ENCODE data around the gene FBN1.

The FBN1 gene

GRCh38 chr15:48449734-48450133 lies 195.8 kb downstream of the FBN1 start:
- peaks cover 1% of the 10 kb centered on the region for H3K36me3 ChIP-seq (ENCODE audit: control insufficient read depth, insufficient read depth, low read length)
- no peaks in the 10 kb centered on the region for H3K4me1 ChIP-seq (ENCODE audit: control insufficient read depth, insufficient read depth, low read length)
- no peaks in the 10 kb centered on the region for H3K9me3 ChIP-seq (ENCODE audit: control insufficient read depth, low read length)
- no peaks in the 10 kb centered on the region for H3K27me3 ChIP-seq (ENCODE audit: control insufficient read depth, insufficient read depth, low read length, poor library complexity, severe bottlenecking)
- no peak overlapping the region for H3K27ac ChIP-seq (ENCODE audit: insufficient read depth, low read depth, low read length, poor library complexity, severe bottlenecking)
- 91 to 93% methylated on average over 3 of the region's 3 CpGs for WGBS, 2 experiments
- no peak overlapping the region for H3K4me3 ChIP-seq (ENCODE audit: insufficient read depth, low read depth, low read length)

- no peak overlapping the region for H3K27ac ChIP-seq (ENCODE audit: insufficient read depth, low read depth, low read length, poor library complexity, severe bottlenecking)
- WGBS, 2 experiments = 88 to 100% methylated on average over 1 of the region's 1 CpG
- no peaks in the 10 kb centered on the region for H3K9me3 ChIP-seq (ENCODE audit: control insufficient read depth, low read length)
- H3K4me3 ChIP-seq (ENCODE audit: insufficient read depth, low read depth, low read length) = no peak overlapping the region
- H3K4me1 ChIP-seq (ENCODE audit: control insufficient read depth, insufficient read depth, low read length) = no peaks in the 10 kb centered on the region
- no peaks in the 10 kb centered on the region for H3K27me3 ChIP-seq (ENCODE audit: control insufficient read depth, insufficient read depth, low read length, poor library complexity, severe bottlenecking)
- peaks cover 4% of the 10 kb centered on the region for H3K36me3 ChIP-seq (ENCODE audit: control insufficient read depth, insufficient read depth, low read length)
Observed at GRCh38 chr15:48447657-48448056, 197.9 kb downstream of the FBN1 start.

- H3K9me3 ChIP-seq (ENCODE audit: control insufficient read depth, low read length) = no peaks in the 10 kb centered on the region
- no peaks in the 10 kb centered on the region for H3K27me3 ChIP-seq (ENCODE audit: control insufficient read depth, insufficient read depth, low read length, poor library complexity, severe bottlenecking)
- H3K27ac ChIP-seq (ENCODE audit: insufficient read depth, low read depth, low read length, poor library complexity, severe bottlenecking) = no peak overlapping the region
- WGBS, 2 experiments = 100% methylated on average over 1 of the region's 1 CpG
- H3K36me3 ChIP-seq (ENCODE audit: control insufficient read depth, insufficient read depth, low read length) = peaks cover 4% of the 10 kb centered on the region
- no peaks in the 10 kb centered on the region for H3K4me1 ChIP-seq (ENCODE audit: control insufficient read depth, insufficient read depth, low read length)
- no peak overlapping the region for H3K4me3 ChIP-seq (ENCODE audit: insufficient read depth, low read depth, low read length)
Observed at GRCh38 chr15:48447058-48447457, 198.5 kb downstream of the FBN1 start.

- no peaks in the 10 kb centered on the region for H3K27me3 ChIP-seq (ENCODE audit: control insufficient read depth, insufficient read depth, low read length, poor library complexity, severe bottlenecking)
- H3K9me3 ChIP-seq (ENCODE audit: control insufficient read depth, low read length) = no peaks in the 10 kb centered on the region
- H3K4me3 ChIP-seq (ENCODE audit: insufficient read depth, low read depth, low read length) = no peak overlapping the region
- WGBS, 2 experiments = 96% methylated on average over 2 of the region's 2 CpGs
- no peak overlapping the region for H3K27ac ChIP-seq (ENCODE audit: insufficient read depth, low read depth, low read length, poor library complexity, severe bottlenecking)
- H3K4me1 ChIP-seq (ENCODE audit: control insufficient read depth, insufficient read depth, low read length) = no peaks in the 10 kb centered on the region
- peaks cover 4% of the 10 kb centered on the region for H3K36me3 ChIP-seq (ENCODE audit: control insufficient read depth, insufficient read depth, low read length)
Observed at GRCh38 chr15:48442011-48442410, 203.5 kb downstream of the FBN1 start.

DNA sequence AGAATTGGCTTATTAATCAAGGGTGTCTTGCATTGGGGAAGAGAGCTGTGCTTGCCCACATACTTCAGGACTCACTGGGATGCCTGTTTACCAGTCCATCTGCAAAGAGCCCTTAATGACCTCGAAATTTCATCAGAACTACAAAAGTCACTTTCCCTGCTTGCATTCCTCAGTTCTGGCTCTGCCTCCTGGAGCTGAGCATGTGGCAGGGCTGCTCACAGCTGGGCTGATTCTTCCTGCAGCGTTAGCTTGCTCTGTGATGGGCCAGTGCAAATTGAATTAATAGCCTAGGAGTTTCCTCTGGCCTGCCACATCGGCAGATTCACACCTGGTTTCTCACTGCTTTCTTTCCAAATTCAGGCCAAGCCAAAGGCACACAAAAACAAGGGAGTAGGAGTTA lies 205.4 kb downstream of the FBN1 start:
- 16 to 22% methylated on average over 3 of the region's 3 CpGs for WGBS, 2 experiments
- Histone ChIP-seq H3K4me3 (ENCODE audit: insufficient read depth, low read depth, low read length) (no peak overlapping the region), H3K36me3 (ENCODE audit: control insufficient read depth, insufficient read depth, low read length) (peaks cover 4% of the 10 kb centered on the region), H3K4me1 (ENCODE audit: control insufficient read depth, insufficient read depth, low read length) (no peaks in the 10 kb centered on the region), H3K27ac (ENCODE audit: insufficient read depth, low read depth, low read length, poor library complexity, severe bottlenecking) (peak overlapping the region; percentile 39), H3K27me3 (ENCODE audit: control insufficient read depth, insufficient read depth, low read length, poor library complexity, severe bottlenecking) (no peaks in the 10 kb centered on the region), H3K9me3 (ENCODE audit: control insufficient read depth, low read length) (no peaks in the 10 kb centered on the region)

DNA sequence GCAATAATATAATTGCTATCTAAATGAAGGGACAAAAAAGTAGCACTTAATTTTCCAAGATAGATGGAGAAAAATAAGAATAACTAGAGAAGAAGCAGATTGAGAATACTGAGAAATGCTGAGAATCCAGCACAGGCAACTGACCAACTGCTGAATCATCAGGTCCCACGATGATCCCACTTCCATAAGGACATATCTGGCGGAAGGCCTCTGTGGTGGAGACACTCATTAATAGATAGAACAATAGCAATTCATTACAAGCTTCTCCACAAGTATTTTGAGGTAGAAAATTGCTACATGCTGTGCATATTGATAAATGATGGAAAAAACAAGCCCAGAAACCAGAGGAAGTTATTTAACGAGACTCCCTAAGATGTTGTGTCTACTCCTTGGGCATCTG lies 208.3 kb downstream of the FBN1 start:
- Histone ChIP-seq H3K9me3 (ENCODE audit: control insufficient read depth, low read length) (no peaks in the 10 kb centered on the region), H3K4me1 (ENCODE audit: control insufficient read depth, insufficient read depth, low read length) (no peaks in the 10 kb centered on the region), H3K27me3 (ENCODE audit: control insufficient read depth, insufficient read depth, low read length, poor library complexity, severe bottlenecking) (no peaks in the 10 kb centered on the region), H3K27ac (ENCODE audit: insufficient read depth, low read depth, low read length, poor library complexity, severe bottlenecking) (no peak overlapping the region), H3K36me3 (ENCODE audit: control insufficient read depth, insufficient read depth, low read length) (peaks cover 3% of the 10 kb centered on the region), H3K4me3 (ENCODE audit: insufficient read depth, low read depth, low read length) (no peak overlapping the region)
- 93 to 95% methylated on average over 2 of the region's 3 CpGs for WGBS, 2 experiments

- no peaks in the 10 kb centered on the region for H3K9me3 ChIP-seq (ENCODE audit: control insufficient read depth, low read length)
- no peak overlapping the region for H3K4me3 ChIP-seq (ENCODE audit: insufficient read depth, low read depth, low read length)
- no peaks in the 10 kb centered on the region for H3K27me3 ChIP-seq (ENCODE audit: control insufficient read depth, insufficient read depth, low read length, poor library complexity, severe bottlenecking)
- no peak overlapping the region for H3K27ac ChIP-seq (ENCODE audit: insufficient read depth, low read depth, low read length, poor library complexity, severe bottlenecking)
- WGBS, 2 experiments = 96 to 99% methylated on average over 2 of the region's 4 CpGs
- peaks cover 5% of the 10 kb centered on the region for H3K36me3 ChIP-seq (ENCODE audit: control insufficient read depth, insufficient read depth, low read length)
- no peaks in the 10 kb centered on the region for H3K4me1 ChIP-seq (ENCODE audit: control insufficient read depth, insufficient read depth, low read length)
Observed at GRCh38 chr15:48435321-48435720, 210.2 kb downstream of the FBN1 start.

GRCh38 chr15:48433226-48433886 lies 212.2 kb downstream of the FBN1 start:
- H3K9me3 ChIP-seq (ENCODE audit: control insufficient read depth, low read length) = no peaks in the 10 kb centered on the region
- H3K4me3 ChIP-seq (ENCODE audit: insufficient read depth, low read depth, low read length) = no peak overlapping the region
- H3K27ac ChIP-seq (ENCODE audit: insufficient read depth, low read depth, low read length, poor library complexity, severe bottlenecking) = no peak overlapping the region
- 92 to 94% methylated on average over 3 of the region's 3 CpGs for WGBS, 2 experiments
- peaks cover 5% of the 10 kb centered on the region for H3K36me3 ChIP-seq (ENCODE audit: control insufficient read depth, insufficient read depth, low read length)
- no peaks in the 10 kb centered on the region for H3K27me3 ChIP-seq (ENCODE audit: control insufficient read depth, insufficient read depth, low read length, poor library complexity, severe bottlenecking)
- H3K4me1 ChIP-seq (ENCODE audit: control insufficient read depth, insufficient read depth, low read length) = no peaks in the 10 kb centered on the region

- H3K27ac ChIP-seq (ENCODE audit: insufficient read depth, low read depth, low read length, poor library complexity, severe bottlenecking) = no peak overlapping the region
- no peak overlapping the region for H3K4me3 ChIP-seq (ENCODE audit: insufficient read depth, low read depth, low read length)
- no peaks in the 10 kb centered on the region for H3K9me3 ChIP-seq (ENCODE audit: control insufficient read depth, low read length)
- no peaks in the 10 kb centered on the region for H3K27me3 ChIP-seq (ENCODE audit: control insufficient read depth, insufficient read depth, low read length, poor library complexity, severe bottlenecking)
- H3K4me1 ChIP-seq (ENCODE audit: control insufficient read depth, insufficient read depth, low read length) = no peaks in the 10 kb centered on the region
- WGBS, 2 experiments = 94 to 96% methylated on average over 7 of the region's 7 CpGs
- H3K36me3 ChIP-seq (ENCODE audit: control insufficient read depth, insufficient read depth, low read length) = peaks cover 5% of the 10 kb centered on the region
Observed at GRCh38 chr15:48432688-48433087, 212.8 kb downstream of the FBN1 start.

DNA sequence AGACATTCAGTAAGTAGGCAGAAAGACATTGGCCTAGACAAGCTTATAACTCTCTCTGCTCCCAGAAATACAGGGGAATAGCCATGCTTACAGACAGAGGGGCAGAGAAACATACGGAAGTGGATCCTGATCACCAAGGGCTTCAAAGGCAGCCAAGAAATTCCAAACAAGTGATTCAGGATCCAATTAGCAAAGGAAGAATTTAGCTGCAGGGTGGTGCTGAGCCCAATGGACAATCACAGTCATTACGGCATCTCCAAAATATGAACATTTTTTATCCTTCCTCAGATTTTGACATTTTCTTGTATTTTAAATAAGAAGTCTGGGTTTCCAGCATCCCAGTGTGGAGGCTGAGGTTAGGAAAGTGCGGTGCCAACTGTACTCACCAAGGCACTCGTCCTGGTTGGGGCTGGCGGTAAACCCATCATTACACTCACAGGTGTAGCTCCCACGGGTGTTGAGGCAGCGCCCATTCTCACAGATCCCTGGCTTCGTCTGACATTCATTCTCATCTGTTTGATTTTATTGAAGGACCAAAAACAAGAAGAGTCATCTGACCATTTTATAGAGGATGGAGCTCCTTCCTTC lies 217.5 kb downstream of the FBN1 start:
- 77 to 81% methylated on average over 8 of the region's 8 CpGs for WGBS, 2 experiments
- Histone ChIP-seq H3K27me3 (ENCODE audit: control insufficient read depth, insufficient read depth, low read length, poor library complexity, severe bottlenecking) (no peaks in the 10 kb centered on the region), H3K9me3 (ENCODE audit: control insufficient read depth, low read length) (no peaks in the 10 kb centered on the region), H3K4me1 (ENCODE audit: control insufficient read depth, insufficient read depth, low read length) (no peaks in the 10 kb centered on the region), H3K27ac (ENCODE audit: insufficient read depth, low read depth, low read length, poor library complexity, severe bottlenecking) (no peak overlapping the region), H3K36me3 (ENCODE audit: control insufficient read depth, insufficient read depth, low read length) (peaks cover 12% of the 10 kb centered on the region), H3K4me3 (ENCODE audit: insufficient read depth, low read depth, low read length) (no peak overlapping the region)

Data from ectodermal cell (in vitro differentiated cells).